ENCODE data around the gene SYT2. TPM values are rescaled to one million over a fixed set of nuclear protein-coding genes. Genes with fewer than 3 reads are reported as not detected.
"Not testable (repeated sequence)": the region's sequence is repeated elsewhere in the genome, so short reads cannot be mapped to it uniquely, and the experiment has no call there.

SYT2 gene
- total RNA-seq, 1 donor from 2014 or later = not detected

GRCh38 chr1:202568826-202569225 lies 141.4 kb downstream of the SYT2 start:
- DNase-seq (ENCODE audit: low spot score) = no peak
- no peaks in the 10 kb centered on the region for H3K27me3 Mint-ChIP-seq (ENCODE audit: insufficient read depth)
- H3K36me3 Mint-ChIP-seq (ENCODE audit: low read depth) = peaks cover 10% of the 10 kb centered on the region
- no peak overlapping the region for H3K4me3 Mint-ChIP-seq
- intact Hi-C loops (cut with micrococcal nuclease) = no loop called here
- peaks cover 23% of the 10 kb centered on the region for H3K4me1 Mint-ChIP-seq (ENCODE audit: low read depth)
- H3K9me3 Mint-ChIP-seq = no peaks in the 10 kb centered on the region
- H3K27ac Mint-ChIP-seq = no peak overlapping the region

- Mint-ChIP-seq H3K36me3 (ENCODE audit: low read depth) (peaks cover 10% of the 10 kb centered on the region), H3K4me3 (no peak overlapping the region), H3K27me3 (ENCODE audit: insufficient read depth) (no peaks in the 10 kb centered on the region), H3K9me3 (no peaks in the 10 kb centered on the region), H3K4me1 (ENCODE audit: low read depth) (peaks cover 23% of the 10 kb centered on the region), H3K27ac (no peak overlapping the region)
- no peak for DNase-seq (ENCODE audit: low spot score)
- intact Hi-C loops (cut with micrococcal nuclease) = no loop called here
Observed at GRCh38 chr1:202568410-202568809, 141.8 kb downstream of the SYT2 start.

GRCh38 chr1:202567738-202568137 lies 142.5 kb downstream of the SYT2 start:
- DNase-seq (ENCODE audit: low spot score) = no peak
- H3K4me1 Mint-ChIP-seq (ENCODE audit: low read depth) = peaks cover 23% of the 10 kb centered on the region
- H3K27me3 Mint-ChIP-seq (ENCODE audit: insufficient read depth) = no peaks in the 10 kb centered on the region
- H3K27ac Mint-ChIP-seq = no peak overlapping the region
- H3K4me3 Mint-ChIP-seq = no peak overlapping the region
- no peaks in the 10 kb centered on the region for H3K9me3 Mint-ChIP-seq
- intact Hi-C loops (cut with micrococcal nuclease) = no loop called here
- peaks cover 10% of the 10 kb centered on the region for H3K36me3 Mint-ChIP-seq (ENCODE audit: low read depth)

GRCh38 chr1:202565890-202566602 lies 144.2 kb downstream of the SYT2 start:
- H3K4me1 Mint-ChIP-seq (ENCODE audit: low read depth) = peaks cover 31% of the 10 kb centered on the region
- H3K9me3 Mint-ChIP-seq = no peaks in the 10 kb centered on the region
- no peak for DNase-seq (ENCODE audit: low spot score)
- intact Hi-C loops (cut with micrococcal nuclease) = no loop called here
- peaks cover 10% of the 10 kb centered on the region for H3K36me3 Mint-ChIP-seq (ENCODE audit: low read depth)
- no peak overlapping the region for H3K27ac Mint-ChIP-seq
- H3K4me3 Mint-ChIP-seq = no peak overlapping the region
- no peaks in the 10 kb centered on the region for H3K27me3 Mint-ChIP-seq (ENCODE audit: insufficient read depth)

- Mint-ChIP-seq H3K36me3 (ENCODE audit: low read depth) (peaks cover 10% of the 10 kb centered on the region), H3K27ac (no peak overlapping the region), H3K4me3 (no peak overlapping the region), H3K27me3 (ENCODE audit: insufficient read depth) (no peaks in the 10 kb centered on the region), H3K9me3 (no peaks in the 10 kb centered on the region), H3K4me1 (ENCODE audit: low read depth) (peaks cover 31% of the 10 kb centered on the region)
- intact Hi-C loops (cut with micrococcal nuclease) = no loop called here
- DNase-seq (ENCODE audit: low spot score) = no peak
Observed at GRCh38 chr1:202564958-202565495, 145.2 kb downstream of the SYT2 start.

GRCh38 chr1:202563818-202564217 lies 146.4 kb downstream of the SYT2 start:
- Mint-ChIP-seq H3K36me3 (ENCODE audit: low read depth) (peaks cover 8% of the 10 kb centered on the region), H3K27ac (no peak overlapping the region), H3K4me1 (ENCODE audit: low read depth) (peaks cover 31% of the 10 kb centered on the region), H3K27me3 (ENCODE audit: insufficient read depth) (no peaks in the 10 kb centered on the region), H3K9me3 (no peaks in the 10 kb centered on the region), H3K4me3 (no peak overlapping the region)
- intact Hi-C loops (cut with micrococcal nuclease) = no loop called here
- no peak for DNase-seq (ENCODE audit: low spot score)

GRCh38 chr1:202562444-202563060 lies 147.7 kb downstream of the SYT2 start:
- Mint-ChIP-seq H3K4me1 (ENCODE audit: low read depth) (peaks cover 31% of the 10 kb centered on the region), H3K36me3 (ENCODE audit: low read depth) (peaks cover 5% of the 10 kb centered on the region), H3K4me3 (no peak overlapping the region), H3K27ac (no peak overlapping the region), H3K27me3 (ENCODE audit: insufficient read depth) (no peaks in the 10 kb centered on the region), H3K9me3 (no peaks in the 10 kb centered on the region)
- intact Hi-C loops (cut with micrococcal nuclease) = no loop called here
- no peak for DNase-seq (ENCODE audit: low spot score)

- DNase-seq (ENCODE audit: low spot score) = no peak
- Mint-ChIP-seq H3K4me1 (ENCODE audit: low read depth) (peaks cover 26% of the 10 kb centered on the region), H3K27ac (no peak overlapping the region), H3K27me3 (ENCODE audit: insufficient read depth) (no peaks in the 10 kb centered on the region), H3K9me3 (no peaks in the 10 kb centered on the region), H3K4me3 (no peak overlapping the region), H3K36me3 (ENCODE audit: low read depth) (peaks cover 5% of the 10 kb centered on the region)
- intact Hi-C loops (cut with micrococcal nuclease) = no loop called here
Observed at GRCh38 chr1:202561726-202562443, 148.4 kb downstream of the SYT2 start.

- Mint-ChIP-seq H3K9me3 (no peaks in the 10 kb centered on the region), H3K27me3 (ENCODE audit: insufficient read depth) (no peaks in the 10 kb centered on the region), H3K4me3 (no peak overlapping the region), H3K4me1 (ENCODE audit: low read depth) (peaks cover 22% of the 10 kb centered on the region), H3K36me3 (ENCODE audit: low read depth) (peaks cover 5% of the 10 kb centered on the region), H3K27ac (no peak overlapping the region)
- DNase-seq (ENCODE audit: low spot score) = no peak
- intact Hi-C loops (cut with micrococcal nuclease) = no loop called here
Observed at GRCh38 chr1:202561240-202561639, 149.0 kb downstream of the SYT2 start.

GRCh38 chr1:202557662-202558061 lies 152.6 kb downstream of the SYT2 start:
- H3K27me3 Mint-ChIP-seq (ENCODE audit: insufficient read depth); H3K27ac Mint-ChIP-seq; DNase-seq (ENCODE audit: low spot score); H3K4me3 Mint-ChIP-seq; H3K36me3 Mint-ChIP-seq (ENCODE audit: low read depth); intact Hi-C loops (cut with micrococcal nuclease); H3K9me3 Mint-ChIP-seq: not testable (repeated sequence)
- peaks cover 22% of the 10 kb centered on the region for H3K4me1 Mint-ChIP-seq (ENCODE audit: low read depth)

GRCh38 chr1:202556037-202556436 lies 154.2 kb downstream of the SYT2 start:
- intact Hi-C loops (cut with micrococcal nuclease); H3K27me3 Mint-ChIP-seq (ENCODE audit: insufficient read depth); H3K36me3 Mint-ChIP-seq (ENCODE audit: low read depth); H3K4me3 Mint-ChIP-seq; H3K9me3 Mint-ChIP-seq; DNase-seq (ENCODE audit: low spot score); H3K27ac Mint-ChIP-seq: not testable (repeated sequence)
- peaks cover 14% of the 10 kb centered on the region for H3K4me1 Mint-ChIP-seq (ENCODE audit: low read depth)

GRCh38 chr1:202554619-202555018 lies 155.6 kb downstream of the SYT2 start:
- intact Hi-C loops (cut with micrococcal nuclease); H3K27me3 Mint-ChIP-seq (ENCODE audit: insufficient read depth); H3K4me3 Mint-ChIP-seq; DNase-seq (ENCODE audit: low spot score); H3K27ac Mint-ChIP-seq; H3K36me3 Mint-ChIP-seq (ENCODE audit: low read depth); H3K9me3 Mint-ChIP-seq: not testable (repeated sequence)
- peaks cover 14% of the 10 kb centered on the region for H3K4me1 Mint-ChIP-seq (ENCODE audit: low read depth)

GRCh38 chr1:202553560-202554038 lies 156.7 kb downstream of the SYT2 start:
- no peaks in the 10 kb centered on the region for H3K27me3 Mint-ChIP-seq (ENCODE audit: insufficient read depth)
- H3K4me1 Mint-ChIP-seq (ENCODE audit: low read depth) = peaks cover 14% of the 10 kb centered on the region
- no peak overlapping the region for H3K4me3 Mint-ChIP-seq
- H3K9me3 Mint-ChIP-seq = no peaks in the 10 kb centered on the region
- no peaks in the 10 kb centered on the region for H3K36me3 Mint-ChIP-seq (ENCODE audit: low read depth)
- intact Hi-C loops (cut with micrococcal nuclease) = no loop called here
- H3K27ac Mint-ChIP-seq = no peak overlapping the region
- DNase-seq (ENCODE audit: low spot score) = no peak
